Measurements from ENCODE around the gene MYO3B.
"Not testable (repeated sequence)": the region's sequence is repeated elsewhere in the genome, so short reads cannot be mapped to it uniquely, and the experiment has no call there.

MYO3B gene

DNA sequence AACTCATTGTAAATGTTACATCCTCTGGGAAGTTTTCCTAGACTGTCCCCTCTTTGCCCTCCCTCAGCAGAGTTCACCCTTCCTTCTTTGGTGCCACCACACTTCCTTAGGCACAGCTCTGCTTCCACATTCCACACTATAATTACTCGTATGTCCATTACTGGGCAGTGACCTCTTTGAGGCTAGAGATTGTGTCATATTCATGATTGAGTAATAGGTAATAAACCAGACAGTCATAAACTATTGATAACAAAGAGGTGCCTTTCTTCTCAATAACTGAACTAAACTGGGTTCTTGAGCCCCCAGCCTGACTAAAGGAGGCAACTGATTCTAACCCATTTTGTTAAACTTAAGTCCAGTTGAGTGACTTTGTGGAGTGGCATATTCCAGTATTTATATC lies 28.3 kb downstream of the MYO3B start:
- no peak for DNase-seq (ENCODE audit: low spot score)
- in situ Hi-C loops (cut with MboI; ENCODE audit: low pct_unique_long_range_greater_than_20kb, low sequenced_read_pairs, unreplicated experiment), result no loop called here
- TF ChIP-seq, protein P1, sequence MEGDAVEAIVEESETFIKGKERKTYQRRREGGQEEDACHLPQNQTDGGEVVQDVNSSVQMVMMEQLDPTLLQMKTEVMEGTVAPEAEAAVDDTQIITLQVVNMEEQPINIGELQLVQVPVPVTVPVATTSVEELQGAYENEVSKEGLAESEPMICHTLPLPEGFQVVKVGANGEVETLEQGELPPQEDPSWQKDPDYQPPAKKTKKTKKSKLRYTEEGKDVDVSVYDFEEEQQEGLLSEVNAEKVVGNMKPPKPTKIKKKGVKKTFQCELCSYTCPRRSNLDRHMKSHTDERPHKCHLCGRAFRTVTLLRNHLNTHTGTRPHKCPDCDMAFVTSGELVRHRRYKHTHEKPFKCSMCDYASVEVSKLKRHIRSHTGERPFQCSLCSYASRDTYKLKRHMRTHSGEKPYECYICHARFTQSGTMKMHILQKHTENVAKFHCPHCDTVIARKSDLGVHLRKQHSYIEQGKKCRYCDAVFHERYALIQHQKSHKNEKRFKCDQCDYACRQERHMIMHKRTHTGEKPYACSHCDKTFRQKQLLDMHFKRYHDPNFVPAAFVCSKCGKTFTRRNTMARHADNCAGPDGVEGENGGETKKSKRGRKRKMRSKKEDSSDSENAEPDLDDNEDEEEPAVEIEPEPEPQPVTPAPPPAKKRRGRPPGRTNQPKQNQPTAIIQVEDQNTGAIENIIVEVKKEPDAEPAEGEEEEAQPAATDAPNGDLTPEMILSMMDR (IDR thresholded peaks at IDR 0.05; ENCODE audit: extremely low read depth, insufficient read depth, missing control alignments), result no peak

DNA sequence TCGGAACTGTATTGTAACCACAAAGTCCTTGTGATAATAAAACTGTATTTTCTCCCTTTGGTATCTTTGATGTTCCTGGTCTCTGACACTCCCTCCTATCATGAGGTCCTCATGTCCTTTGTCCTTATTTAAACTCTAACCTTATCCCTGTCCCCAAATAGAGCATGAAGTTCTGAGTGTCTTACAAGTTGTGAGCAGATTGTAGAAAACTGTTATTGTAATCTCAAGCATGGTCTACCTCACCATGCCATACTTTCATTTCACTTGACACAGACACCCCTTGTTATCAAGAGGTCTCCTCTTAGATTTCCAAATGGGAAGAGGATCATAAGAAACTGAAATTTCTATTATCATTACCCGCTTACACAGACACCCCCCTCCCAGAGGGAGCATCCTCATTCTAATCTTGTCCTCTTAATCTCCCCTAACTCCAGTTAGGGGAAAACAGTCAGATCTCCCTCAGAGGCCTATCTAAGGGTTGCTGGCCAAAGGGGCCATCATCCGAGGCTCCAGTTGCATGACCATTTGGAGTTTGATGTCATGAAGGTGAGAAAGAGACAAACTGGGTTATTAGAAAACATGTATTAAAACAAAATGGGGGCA lies 29.0 kb downstream of the MYO3B start:
- no peak for DNase-seq (ENCODE audit: low spot score)
- in situ Hi-C loops (cut with MboI; ENCODE audit: low pct_unique_long_range_greater_than_20kb, low sequenced_read_pairs, unreplicated experiment), result no loop called here
- TF ChIP-seq, protein P1 (IDR thresholded peaks at IDR 0.05; ENCODE audit: extremely low read depth, insufficient read depth, missing control alignments), result no peak

DNA sequence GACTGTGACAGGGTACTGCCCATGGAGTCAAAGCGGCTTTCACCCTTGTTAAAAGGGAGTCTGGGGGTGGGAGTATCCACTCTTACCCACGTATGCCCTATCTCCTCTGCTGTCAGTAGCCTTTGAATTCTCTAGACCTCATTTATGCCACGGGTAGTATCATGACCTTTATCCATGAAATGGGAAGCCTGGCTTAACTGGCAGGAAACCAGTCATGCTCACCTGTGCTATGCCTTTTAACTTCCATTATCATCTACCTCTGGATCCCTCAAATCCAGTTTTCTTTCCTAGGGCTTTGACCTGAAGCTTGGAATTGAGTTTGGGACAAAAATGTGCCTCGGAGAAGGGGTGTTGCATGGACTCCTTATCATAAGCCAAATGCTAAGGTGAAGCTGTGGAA lies 30.0 kb downstream of the MYO3B start:
- TF ChIP-seq, protein P1 (IDR thresholded peaks at IDR 0.05; ENCODE audit: extremely low read depth, insufficient read depth, missing control alignments), result no peak
- in situ Hi-C loops (cut with MboI; ENCODE audit: low pct_unique_long_range_greater_than_20kb, low sequenced_read_pairs, unreplicated experiment), result no loop called here
- no peak for DNase-seq (ENCODE audit: low spot score)

DNA sequence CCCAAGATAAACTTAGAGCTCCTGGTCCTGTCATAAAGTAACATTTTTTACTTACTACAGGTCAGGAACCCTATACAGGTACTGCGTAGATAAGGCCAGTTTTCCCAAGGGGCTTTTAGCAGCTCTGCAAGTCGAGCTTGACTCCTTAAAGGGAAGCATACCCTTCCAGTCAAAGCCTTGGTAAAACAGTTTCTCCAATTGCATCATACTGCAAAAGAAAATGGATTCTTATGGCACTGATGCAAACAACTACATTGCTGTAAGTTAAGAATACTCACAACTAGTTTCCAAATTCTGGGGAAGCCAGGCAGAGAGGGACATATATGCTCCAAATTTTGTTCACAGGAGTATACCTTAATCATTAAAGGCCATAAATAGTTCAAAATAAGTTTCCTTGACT lies 31.0 kb downstream of the MYO3B start:
- TF ChIP-seq, protein P1 (IDR thresholded peaks at IDR 0.05; ENCODE audit: extremely low read depth, insufficient read depth, missing control alignments), result no peak
- in situ Hi-C loops (cut with MboI; ENCODE audit: low pct_unique_long_range_greater_than_20kb, low sequenced_read_pairs, unreplicated experiment), result no loop called here
- DNase-seq (ENCODE audit: low spot score), result no peak

DNA sequence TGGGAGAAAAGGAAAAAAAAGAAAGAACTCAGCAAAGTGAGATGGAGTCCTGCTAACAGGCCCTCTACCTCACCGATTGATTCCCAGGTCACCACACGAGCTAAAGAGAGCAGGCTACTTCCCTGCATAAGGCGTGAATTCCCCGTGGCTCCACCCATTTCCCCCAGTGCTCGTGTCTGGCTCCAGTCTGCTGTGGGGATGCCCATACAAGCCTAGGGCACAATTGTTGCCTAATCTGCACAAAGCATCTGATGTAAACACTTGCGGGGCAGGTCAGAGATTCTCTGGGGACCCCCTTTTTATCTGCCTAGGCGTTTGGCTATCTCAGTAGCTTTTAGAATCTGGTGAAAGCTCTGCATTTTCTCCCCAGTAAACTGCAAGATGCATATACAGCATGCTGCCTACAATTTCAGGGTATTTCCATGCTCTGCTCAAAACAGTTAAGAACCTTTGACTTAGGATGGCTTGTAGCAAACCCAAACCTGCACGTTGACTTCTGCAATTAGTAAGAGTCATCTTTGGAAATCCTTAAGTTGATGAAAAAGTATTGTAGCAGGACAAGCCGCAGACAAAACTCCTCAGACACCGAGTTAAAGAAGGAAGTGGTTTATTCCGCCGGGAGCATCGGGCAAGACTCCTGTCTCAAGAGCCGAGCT lies 34.8 kb downstream of the MYO3B start:
- in situ Hi-C loops (cut with MboI; ENCODE audit: low pct_unique_long_range_greater_than_20kb, low sequenced_read_pairs, unreplicated experiment), result no loop called here
- DNase-seq (ENCODE audit: low spot score), result no peak
- TF ChIP-seq, protein P1 (IDR thresholded peaks at IDR 0.05; ENCODE audit: extremely low read depth, insufficient read depth, missing control alignments), result no peak

DNA sequence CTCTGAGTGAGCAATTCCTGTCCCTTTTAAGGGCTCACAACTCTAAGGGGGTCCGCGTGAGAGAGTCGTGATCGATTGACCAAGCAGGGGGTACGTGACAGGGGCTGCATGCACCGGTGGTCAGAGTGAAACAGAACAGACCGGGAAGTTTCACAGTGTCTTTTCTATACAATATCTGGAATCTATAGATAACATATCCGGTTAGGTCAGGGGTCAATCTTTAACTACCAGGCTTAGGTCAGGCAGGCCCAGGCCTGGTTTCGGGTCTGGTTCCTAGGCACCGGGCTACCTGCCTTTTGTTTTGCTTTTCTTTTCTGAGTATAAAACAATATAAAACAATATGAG lies 35.3 kb downstream of the MYO3B start:
- DNase-seq (ENCODE audit: low spot score); in situ Hi-C loops (cut with MboI; ENCODE audit: low pct_unique_long_range_greater_than_20kb, low sequenced_read_pairs, unreplicated experiment): not testable (repeated sequence)

DNA sequence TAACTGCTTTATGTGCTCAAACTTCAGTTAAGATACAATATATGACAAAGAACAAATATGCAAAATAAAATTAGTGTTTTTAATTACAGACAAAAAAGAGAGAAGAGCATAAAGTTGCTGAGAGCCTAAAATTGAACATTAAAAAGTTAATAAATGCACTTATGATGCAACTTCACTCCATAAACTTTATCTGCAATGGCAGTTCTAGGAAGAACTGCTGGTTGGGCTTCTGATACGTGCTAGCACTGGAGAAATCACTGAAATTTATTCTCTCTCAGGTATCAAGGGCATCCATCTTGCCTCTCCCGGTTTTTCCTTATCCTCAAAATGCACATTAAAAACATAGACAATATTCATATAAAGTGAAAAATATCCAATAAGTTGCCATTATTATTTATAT lies 35.7 kb downstream of the MYO3B start:
- no peak for DNase-seq (ENCODE audit: low spot score)
- in situ Hi-C loops (cut with MboI; ENCODE audit: low pct_unique_long_range_greater_than_20kb, low sequenced_read_pairs, unreplicated experiment), result no loop called here
- TF ChIP-seq, protein P1 (IDR thresholded peaks at IDR 0.05; ENCODE audit: extremely low read depth, insufficient read depth, missing control alignments), result no peak
